ENCODE measurements around the gene ISYNA1.

The ISYNA1 gene

GRCh38 chr19:18434411-18435175 is 3.3 kb downstream of the ISYNA1 start:
- no peak for TF ChIP-seq CTCF (IDR thresholded peaks at IDR 0.05; ENCODE audit: insufficient read depth, missing control alignments)
- FAIRE-seq (no peak), DNase-seq (ENCODE audit: insufficient read length, low spot score) (no peak)

GRCh38 chr19:18433735-18434398 is 4.1 kb downstream of the ISYNA1 start:
- FAIRE-seq (no peak), DNase-seq (ENCODE audit: insufficient read length, low spot score) (no peak)
- TF ChIP-seq CTCF (IDR thresholded peaks at IDR 0.05; ENCODE audit: insufficient read depth, missing control alignments) = no peak

- no peak for TF ChIP-seq CTCF (IDR thresholded peaks at IDR 0.05; ENCODE audit: insufficient read depth, missing control alignments)
- DNase-seq (ENCODE audit: insufficient read length, low spot score) (no peak), FAIRE-seq (no peak)
These were observed 4.8 kb downstream of the ISYNA1 start for GRCh38 chr19:18433015-18433691.

- no peak for TF ChIP-seq CTCF (IDR thresholded peaks at IDR 0.05; ENCODE audit: insufficient read depth, missing control alignments)
- FAIRE-seq = no peak
These were observed 5.5 kb downstream of the ISYNA1 start for GRCh38 chr19:18432275-18433014.

GRCh38 chr19:18431351-18432197 is 6.4 kb downstream of the ISYNA1 start:
- FAIRE-seq (no peak), DNase-seq (ENCODE audit: insufficient read length, low spot score) (no peak)

More at GRCh38 chr19:18432275-18433014, 5.5 kb downstream of the ISYNA1 start:
- no peak for DNase-seq (ENCODE audit: insufficient read length, low spot score)

More at GRCh38 chr19:18431351-18432197, 6.4 kb downstream of the ISYNA1 start:
- TF ChIP-seq CTCF (IDR thresholded peaks at IDR 0.05; ENCODE audit: insufficient read depth, missing control alignments) = no peak
